A673 (cell line): Measurements from ENCODE around the gene C2orf72.

Experiments used
- CTCF ChIP-seq: fragments of 300-800, 200-600 bp; sonication (generic); conservative IDR thresholded peaks from 2 replicates; pipeline ENCODE4 v1.5.1; 2017; ENCODE audit warnings: low read depth, mild to moderate bottlenecking, antibody characterized with exemption, low read length, moderate library complexity, mixed read lengths
- EZH2 ChIP-seq: fragments of 200-600 bp; sonication (generic); IDR thresholded peaks from 2 replicates; pipeline ENCODE4 v1.6.1; 2017; ENCODE audit warnings: borderline replicate concordance, low read depth, mild to moderate bottlenecking, mixed read lengths, antibody characterized with exemption, low read length; ENCODE audit not compliant: poor library complexity, severe bottlenecking

GRCh38 chr2:231015478-231015877 lies 21.8 kb upstream of the C2orf72 start:
- TF ChIP-seq CTCF, result no peak
- no peak for TF ChIP-seq EZH2
